Measurements from ENCODE around the gene SPRR2A. TPM values are rescaled to one million over a fixed set of nuclear protein-coding genes. Genes with fewer than 3 reads are reported as not detected.

The SPRR2A gene
- total RNA-seq, 1 experiment from 2014 or later, result not detected

- no peak within 1 kb of the TSS for H3K4me3 Mint-ChIP-seq
- Histone ChIP-seq H3K18ac (ENCODE audit: insufficient read length, low read depth, low read length) (no peak within 1 kb of the TSS), H3K79me2 (ENCODE audit: insufficient read depth, low read length) (no peaks in the 10 kb centered on the region), H3K4me1 (ENCODE audit: insufficient read depth, low read length) (no peaks in the 10 kb centered on the region), H3K23me2 (ENCODE audit: insufficient read length, low read depth, low read length, poor library complexity, severe bottlenecking) (no peaks in the 10 kb centered on the region), H3T11ph (ENCODE audit: low read length) (no peak within 1 kb of the TSS), H3K79me1 (ENCODE audit: insufficient read depth, low read depth, low read length, poor library complexity, severe bottlenecking) (no peaks in the 10 kb centered on the region), H4K91ac (ENCODE audit: insufficient read length, low read depth, low read length) (no peak within 1 kb of the TSS), H2AFZ (ENCODE audit: low read length) (no peak within 1 kb of the TSS), H3K27ac (ENCODE audit: insufficient read length, low read depth, low read length) (no peak within 1 kb of the TSS), H4K8ac (replicated peaks; ENCODE audit: insufficient read length, low read depth, low read length) (no peak within 1 kb of the TSS), H3K4me2 (ENCODE audit: insufficient read depth, insufficient read length, low read length) (no peak within 1 kb of the TSS), H3K27me3 (ENCODE audit: insufficient read depth, low read length) (no peaks in the 10 kb centered on the region), H2BK15ac (ENCODE audit: low read depth, low read length) (no peak within 1 kb of the TSS), H2AK5ac (ENCODE audit: insufficient read length, low read length) (no peak within 1 kb of the TSS), H3K23ac (ENCODE audit: insufficient read length, low read depth, low read length) (no peak within 1 kb of the TSS), H2BK5ac (ENCODE audit: insufficient read length, low read length) (no peak within 1 kb of the TSS), H2BK20ac (ENCODE audit: low read depth, low read length, poor library complexity, severe bottlenecking) (no peak within 1 kb of the TSS), H3K14ac (ENCODE audit: insufficient read depth, low read length) (no peak within 1 kb of the TSS), H4K5ac (ENCODE audit: insufficient read length, low read depth, low read length) (no peak within 1 kb of the TSS), H2BK120ac (ENCODE audit: low read depth, low read length, poor library complexity, severe bottlenecking) (no peak within 1 kb of the TSS), H3K56ac (ENCODE audit: insufficient read length, low read depth, low read length) (no peak within 1 kb of the TSS), H3K4ac (ENCODE audit: low read depth, low read length) (no peak within 1 kb of the TSS), H4K20me1 (ENCODE audit: control insufficient read depth, insufficient read depth, insufficient read length) (no peaks in the 10 kb centered on the region), H2BK12ac (ENCODE audit: insufficient read length, low read depth, low read length) (no peak within 1 kb of the TSS), H3K9me3 (ENCODE audit: control insufficient read depth, low read depth, low read length) (no peaks in the 10 kb centered on the region), H3K9ac (ENCODE audit: extremely low read depth, insufficient read length, low read length) (no peak within 1 kb of the TSS)
- TF ChIP-seq, protein P1, sequence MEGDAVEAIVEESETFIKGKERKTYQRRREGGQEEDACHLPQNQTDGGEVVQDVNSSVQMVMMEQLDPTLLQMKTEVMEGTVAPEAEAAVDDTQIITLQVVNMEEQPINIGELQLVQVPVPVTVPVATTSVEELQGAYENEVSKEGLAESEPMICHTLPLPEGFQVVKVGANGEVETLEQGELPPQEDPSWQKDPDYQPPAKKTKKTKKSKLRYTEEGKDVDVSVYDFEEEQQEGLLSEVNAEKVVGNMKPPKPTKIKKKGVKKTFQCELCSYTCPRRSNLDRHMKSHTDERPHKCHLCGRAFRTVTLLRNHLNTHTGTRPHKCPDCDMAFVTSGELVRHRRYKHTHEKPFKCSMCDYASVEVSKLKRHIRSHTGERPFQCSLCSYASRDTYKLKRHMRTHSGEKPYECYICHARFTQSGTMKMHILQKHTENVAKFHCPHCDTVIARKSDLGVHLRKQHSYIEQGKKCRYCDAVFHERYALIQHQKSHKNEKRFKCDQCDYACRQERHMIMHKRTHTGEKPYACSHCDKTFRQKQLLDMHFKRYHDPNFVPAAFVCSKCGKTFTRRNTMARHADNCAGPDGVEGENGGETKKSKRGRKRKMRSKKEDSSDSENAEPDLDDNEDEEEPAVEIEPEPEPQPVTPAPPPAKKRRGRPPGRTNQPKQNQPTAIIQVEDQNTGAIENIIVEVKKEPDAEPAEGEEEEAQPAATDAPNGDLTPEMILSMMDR (conservative IDR thresholded peaks at IDR 0.05), result no peak
- H3K4me1 Mint-ChIP-seq, result no peaks in the 10 kb centered on the region
- H3K27me3 Mint-ChIP-seq (ENCODE audit: low read depth), result peaks cover 3% of the 10 kb centered on the region; the same call in 1 of the 2 replicates
- H3K27ac Mint-ChIP-seq, result 0 out of 7 replicates have a peak within 1 kb of the TSS, but pooled peaks of 1 of the 3 experiments have one; percentile 41
- H3K36me3 Mint-ChIP-seq (ENCODE audit: insufficient read depth in 1 of 3, low read depth in 3 of 3), result no peaks in the 10 kb centered on the region
- H3K9me3 Mint-ChIP-seq, result no peaks in the 10 kb centered on the region
- DNase-seq, result no peak
- WGBS (ENCODE audit: extremely low coverage, insufficient read length, low lambda C conversion rate), result no CpG with 5 or more reads among the region's 2 CpGs
Measured at GRCh38 chr1:153071511-153071910, 14.2 kb upstream of the SPRR2A start, which contains the start of gene SPRR2B. Gene SPRR2B (minus strand): TSS chr1:153071611. CDS start chr1:153070839, 772 bp downstream.
